GM20000 (cell line): ENCODE data around the gene DENND1A.
A peak's percentile ranks its signal among the peaks of the same experiment; 100 is the strongest.

ENCODE experiments used
- DNase-seq: peaks from one replicate; pipeline ENCODE4 v3.0.0; 2012; ENCODE audit warnings: low spot score
- CTCF ChIP-seq: IDR thresholded peaks from 2 replicates; pipeline ENCODE4 v1.5.1; 2012; ENCODE audit warnings: mild to moderate bottlenecking, control low read depth; ENCODE audit errors: extremely low read depth, missing control alignments

DENND1A gene

GRCh38 chr9:123685489-123686083, 244.3 kb downstream of the DENND1A start:
- DNase-seq = no peak
- no peak for TF ChIP-seq CTCF

GRCh38 chr9:123684393-123685149, 245.4 kb downstream of the DENND1A start:
- TF ChIP-seq CTCF = no peak
- DNase-seq = no peak

- TF ChIP-seq CTCF = no peak
- no peak for DNase-seq
Observed at GRCh38 chr9:123682746-123683145, 247.2 kb downstream of the DENND1A start.

- no peak for TF ChIP-seq CTCF
- DNase-seq = no peak
Observed at GRCh38 chr9:123680352-123680751, 249.6 kb downstream of the DENND1A start.

- peak; percentile 80 for DNase-seq
- no peak for TF ChIP-seq CTCF
Observed at GRCh38 chr9:123679330-123679987, 250.5 kb downstream of the DENND1A start.

GRCh38 chr9:123678878-123679329, 251.0 kb downstream of the DENND1A start:
- no peak for DNase-seq
- TF ChIP-seq CTCF = no peak
